WI38 (cell line): Measurements from ENCODE around the gene CBARP.
A peak's percentile ranks its signal among the peaks of the same experiment; 100 is the strongest.

Experiments used
- H3K4me3 ChIP-seq: 2 replicates; pipeline ENCODE4 v1.5.1; 2011; ENCODE audit warnings: low read depth, mild to moderate bottlenecking, control low read depth, low read length
- TF ChIP-seq, protein P1 (sequence below): IDR thresholded peaks from 2 replicates; pipeline ENCODE4 v1.5.1; 2012; ENCODE audit warnings: low read depth, mild to moderate bottlenecking, control low read depth, low read length

Gene CBARP

DNA sequence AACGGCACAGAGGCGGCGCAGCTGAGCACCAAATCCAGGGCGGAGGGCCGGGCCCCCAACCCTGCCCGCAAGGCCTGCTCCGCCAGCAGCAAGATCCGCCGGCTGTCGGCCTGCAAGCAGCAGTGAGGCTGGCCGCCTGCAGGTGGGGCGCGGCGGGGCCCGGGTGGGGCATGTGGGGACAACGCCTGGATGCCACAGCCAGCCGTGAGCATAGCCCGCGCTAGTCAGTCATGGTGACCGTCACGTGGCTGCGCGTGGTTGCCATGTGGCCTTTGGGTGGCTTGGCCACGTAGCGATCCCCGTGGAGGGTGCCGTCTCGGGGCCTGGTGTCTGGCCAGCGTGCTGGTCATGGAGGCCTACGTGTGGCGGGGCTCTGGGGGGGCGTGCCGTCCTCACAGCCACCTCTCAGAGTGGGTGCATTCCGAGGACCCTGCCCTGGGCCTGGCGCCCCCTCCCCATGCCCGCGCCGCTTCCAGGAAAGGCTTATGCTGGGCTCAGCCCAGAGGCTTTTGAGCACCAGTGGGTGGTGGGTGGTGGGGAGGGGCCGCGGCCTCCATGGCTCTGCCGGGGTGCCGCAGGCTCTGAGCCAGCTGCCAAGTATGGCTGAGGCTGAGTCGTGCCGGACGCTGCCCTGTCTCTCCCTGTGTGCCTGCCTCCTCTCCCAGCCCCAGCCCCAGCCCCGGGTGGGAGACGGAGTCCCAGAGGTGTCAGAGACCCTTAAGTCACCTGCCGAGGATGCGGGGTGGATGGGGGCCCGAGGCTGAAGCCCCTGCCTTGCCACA is 11.1 kb downstream of the CBARP start:
- H3K4me3 ChIP-seq: no peak overlapping the region
- TF ChIP-seq, protein P1, sequence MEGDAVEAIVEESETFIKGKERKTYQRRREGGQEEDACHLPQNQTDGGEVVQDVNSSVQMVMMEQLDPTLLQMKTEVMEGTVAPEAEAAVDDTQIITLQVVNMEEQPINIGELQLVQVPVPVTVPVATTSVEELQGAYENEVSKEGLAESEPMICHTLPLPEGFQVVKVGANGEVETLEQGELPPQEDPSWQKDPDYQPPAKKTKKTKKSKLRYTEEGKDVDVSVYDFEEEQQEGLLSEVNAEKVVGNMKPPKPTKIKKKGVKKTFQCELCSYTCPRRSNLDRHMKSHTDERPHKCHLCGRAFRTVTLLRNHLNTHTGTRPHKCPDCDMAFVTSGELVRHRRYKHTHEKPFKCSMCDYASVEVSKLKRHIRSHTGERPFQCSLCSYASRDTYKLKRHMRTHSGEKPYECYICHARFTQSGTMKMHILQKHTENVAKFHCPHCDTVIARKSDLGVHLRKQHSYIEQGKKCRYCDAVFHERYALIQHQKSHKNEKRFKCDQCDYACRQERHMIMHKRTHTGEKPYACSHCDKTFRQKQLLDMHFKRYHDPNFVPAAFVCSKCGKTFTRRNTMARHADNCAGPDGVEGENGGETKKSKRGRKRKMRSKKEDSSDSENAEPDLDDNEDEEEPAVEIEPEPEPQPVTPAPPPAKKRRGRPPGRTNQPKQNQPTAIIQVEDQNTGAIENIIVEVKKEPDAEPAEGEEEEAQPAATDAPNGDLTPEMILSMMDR: no peak

DNA sequence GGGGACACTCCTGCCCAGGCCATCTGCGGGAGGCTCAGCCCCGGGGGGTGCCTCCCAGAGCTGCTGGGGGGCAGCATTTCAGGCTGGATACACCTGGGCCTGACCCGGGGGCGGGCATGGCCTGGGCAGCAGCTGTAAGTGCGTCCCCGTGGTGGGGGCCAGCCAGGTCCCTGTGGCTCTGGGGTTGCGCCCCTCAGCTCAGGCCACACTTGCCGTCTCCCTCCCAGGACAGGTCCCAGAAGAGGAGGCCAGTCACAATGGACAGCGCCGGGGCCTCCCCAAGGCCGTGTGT is 11.6 kb downstream of the CBARP start:
- no peak overlapping the region for H3K4me3 ChIP-seq
- TF ChIP-seq, protein P1: no peak

- H3K4me3 ChIP-seq: no peak overlapping the region
- TF ChIP-seq, protein P1: no peak
Measured at GRCh38 chr19:1225440-1226226, 12.2 kb downstream of the CBARP start.

- TF ChIP-seq, protein P1: no peak
Measured at GRCh38 chr19:1224847-1225246, 13.0 kb downstream of the CBARP start.

DNA sequence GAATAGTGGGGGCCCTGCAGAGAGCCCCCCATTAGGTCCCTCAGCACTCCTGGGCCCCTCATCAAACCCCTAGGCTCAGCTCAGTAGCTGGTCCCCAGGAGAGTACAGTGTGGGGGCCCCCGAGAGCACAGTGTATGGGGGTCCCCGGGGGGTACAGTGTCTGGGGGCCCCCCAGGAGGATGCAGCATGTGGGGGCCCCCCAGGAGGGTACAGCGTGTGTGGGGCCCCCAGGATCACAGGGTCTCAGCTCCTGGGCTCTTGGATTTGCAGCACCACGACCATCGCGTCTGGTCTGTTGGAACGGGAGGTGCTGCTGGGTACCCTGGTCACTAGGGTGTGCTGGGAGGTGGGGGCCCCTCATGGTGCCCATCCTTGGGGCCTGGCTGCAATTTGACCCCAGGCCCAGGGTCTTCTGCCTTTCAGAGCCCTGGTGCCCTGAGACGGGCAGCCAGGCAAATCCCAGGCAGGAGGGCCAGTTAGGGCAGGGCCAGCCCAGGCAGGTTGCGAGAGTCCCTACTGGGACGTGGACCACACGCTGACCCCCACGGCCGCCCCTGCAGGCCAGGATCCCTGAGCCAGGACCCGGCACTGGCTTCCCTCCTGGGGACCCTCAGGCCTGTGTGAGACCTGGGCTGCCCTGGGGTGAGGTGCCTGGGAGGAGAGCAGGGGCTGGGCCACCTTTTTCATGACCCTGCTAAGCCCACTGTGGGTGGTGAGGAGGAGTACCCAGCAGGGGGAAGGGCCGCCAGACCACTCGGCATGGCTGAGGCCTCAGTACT is 13.6 kb downstream of the CBARP start:
- TF ChIP-seq, protein P1: no peak
- H3K4me3 ChIP-seq: no peak overlapping the region

More at GRCh38 chr19:1224847-1225246, 13.0 kb downstream of the CBARP start:
- H3K4me3 ChIP-seq: no peak overlapping the region

DNA sequence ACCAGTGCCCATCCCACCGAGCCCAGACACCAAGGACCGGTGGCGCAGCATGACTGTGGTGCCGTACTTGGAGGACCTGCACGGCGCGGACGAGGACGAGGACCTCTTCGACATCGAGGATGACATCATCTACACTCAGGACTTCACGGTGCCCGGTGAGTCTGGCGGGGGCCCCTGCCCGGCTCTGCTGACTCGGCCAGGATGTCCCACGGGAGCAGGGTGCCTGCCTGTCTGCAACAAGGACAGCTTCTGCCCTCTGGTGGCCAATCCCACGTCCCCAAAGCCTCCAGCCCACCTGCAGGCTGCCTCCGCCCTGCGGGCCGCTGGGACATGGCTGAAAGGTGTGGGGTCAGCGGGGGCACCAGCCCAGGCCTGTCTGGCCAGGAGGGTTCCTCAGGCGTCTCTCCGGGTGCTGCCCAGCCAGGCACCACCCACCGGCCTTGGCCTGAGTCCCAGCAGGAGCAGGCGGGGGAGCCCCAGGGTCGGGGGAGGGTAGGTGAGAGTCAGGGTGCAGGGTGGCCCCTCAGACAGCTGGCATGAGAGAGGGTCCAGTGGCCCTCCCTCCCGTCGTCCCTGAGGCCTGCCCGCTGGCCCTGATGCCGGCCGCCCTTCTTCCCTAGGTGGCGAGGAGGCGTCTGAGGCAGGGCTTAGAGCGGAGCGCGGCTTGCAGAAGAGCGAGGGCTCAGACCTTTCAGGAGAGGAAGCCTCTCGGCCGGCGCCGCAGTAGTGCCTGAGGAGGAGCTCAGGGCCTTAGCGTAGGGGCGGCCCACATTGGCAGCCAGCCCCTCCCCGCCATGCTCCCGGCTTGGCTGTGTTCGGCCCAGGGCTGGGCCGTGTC is 14.6 kb downstream of the CBARP start:
- H3K4me3 ChIP-seq: no peak overlapping the region
- TF ChIP-seq, protein P1: peak; percentile 40
